HG03432 (cell line): ENCODE measurements around the gene HIF3A.

ENCODE experiments used
- ATAC-seq: cut with Tn5 transposase; IDR thresholded peaks from one replicate; pipeline ENCODE4 v1.9.1; 2021; ENCODE audit warnings: mild to moderate bottlenecking, moderate library complexity; ENCODE audit not compliant: unreplicated experiment

The HIF3A gene

GRCh38 chr19:46324277-46324676 is 27.4 kb downstream of the HIF3A start:
- no peak for ATAC-seq

DNA sequence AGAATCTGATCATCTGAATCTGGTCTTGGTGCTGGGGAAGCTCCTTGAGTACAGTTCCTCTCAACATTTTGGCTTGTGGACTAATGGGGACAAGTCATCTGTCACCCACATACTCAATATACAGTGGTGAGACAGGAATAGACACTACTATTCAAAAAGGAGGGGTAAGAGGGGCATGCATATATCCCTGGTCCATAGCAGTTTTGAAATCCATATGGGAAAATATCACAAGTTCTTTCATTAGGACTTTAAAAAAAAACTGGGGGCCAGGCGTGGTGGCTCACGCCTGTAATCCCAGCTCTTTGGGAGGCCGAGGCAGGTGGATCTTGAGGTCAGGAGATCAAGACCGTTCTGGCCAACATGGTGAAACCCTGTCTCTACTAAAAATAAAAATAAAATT is 29.8 kb downstream of the HIF3A start:
- ATAC-seq, result no peak

DNA sequence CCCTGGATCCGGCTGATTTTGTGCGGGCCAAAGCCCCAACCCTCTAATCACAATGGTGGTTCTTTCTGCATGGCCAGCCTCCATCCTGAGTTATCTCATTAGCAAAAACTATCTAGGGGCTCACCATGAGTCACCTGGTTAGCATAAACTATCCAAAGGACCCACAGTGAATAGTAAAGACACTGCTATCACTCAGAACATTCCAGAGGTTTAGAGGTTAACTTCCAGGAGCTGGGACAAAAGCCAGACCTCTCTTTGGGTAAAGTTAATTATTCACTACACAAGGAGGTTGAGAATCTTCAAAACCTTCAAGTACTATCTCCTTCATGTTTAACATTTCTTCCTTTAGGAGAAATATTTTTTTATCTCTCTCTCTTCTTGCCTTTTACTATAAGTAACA is 31.2 kb downstream of the HIF3A start:
- no peak for ATAC-seq

DNA sequence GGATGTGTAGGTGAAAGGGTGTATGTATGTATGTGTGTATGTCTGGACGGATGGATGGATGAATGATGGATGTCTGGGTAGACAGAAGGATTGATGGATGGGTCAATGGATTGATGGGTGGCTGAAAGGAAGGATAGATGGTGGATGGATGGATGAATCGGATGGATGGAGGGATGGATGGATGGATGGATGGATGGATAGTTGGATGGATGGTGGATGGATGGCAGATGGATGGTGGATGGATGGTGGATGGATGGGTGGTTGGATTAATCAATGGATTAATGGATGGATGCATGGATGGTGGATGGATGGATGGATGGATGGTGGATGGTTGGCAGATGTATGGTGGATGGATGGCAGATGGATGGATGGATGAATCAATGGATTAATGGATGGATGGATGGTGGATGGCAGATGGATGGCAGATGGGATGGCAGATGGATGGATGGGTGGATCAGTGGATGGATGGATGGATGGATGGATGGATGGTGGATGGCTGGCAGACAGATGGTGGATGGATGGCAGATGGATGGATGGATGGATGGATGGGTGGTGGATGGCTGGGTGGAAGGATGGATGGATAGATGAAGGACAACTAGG is 33.6 kb downstream of the HIF3A start:
- no peak for ATAC-seq

DNA sequence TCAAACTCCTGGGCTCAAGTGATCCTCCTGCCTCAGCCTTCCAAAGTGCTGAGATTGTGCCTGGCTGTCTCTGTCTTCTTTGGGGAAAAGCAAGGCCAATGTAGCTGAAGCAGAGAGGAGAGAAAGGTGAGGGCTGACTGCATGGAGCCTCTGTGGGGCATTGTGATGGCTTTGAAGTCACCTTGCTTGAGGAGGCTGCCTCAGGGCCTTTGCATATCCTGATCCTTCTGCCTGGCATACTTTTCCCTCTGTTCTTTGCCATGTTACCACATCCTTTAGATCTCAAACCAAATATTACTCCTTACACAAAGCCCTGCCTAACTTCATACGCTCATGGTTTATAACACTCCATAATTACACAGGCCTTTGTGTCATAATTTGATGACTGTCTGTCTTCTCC is 40.6 kb downstream of the HIF3A start:
- no peak for ATAC-seq

DNA sequence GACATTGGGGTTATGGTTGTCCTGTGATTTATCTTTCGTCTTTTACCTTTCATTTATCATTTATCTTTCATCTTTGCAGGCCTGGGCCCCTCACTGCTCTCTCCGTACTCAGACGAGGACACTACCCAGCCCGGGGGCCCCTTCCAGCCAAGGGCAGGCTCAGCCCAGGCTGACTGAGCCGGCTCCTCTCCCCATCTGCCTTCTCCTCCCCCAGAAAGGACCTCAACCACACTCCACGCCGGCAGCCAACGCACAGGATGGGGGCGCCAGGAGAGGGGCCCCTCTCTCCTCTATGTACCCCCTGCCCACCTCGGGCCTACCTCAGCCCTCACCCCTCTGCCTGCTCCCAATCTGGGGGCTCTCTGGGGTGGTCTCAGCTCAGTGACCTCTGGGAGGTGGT is 42.6 kb downstream of the HIF3A start:
- no peak for ATAC-seq

GRCh38 chr19:46340051-46340659 is 43.3 kb downstream of the HIF3A start:
- ATAC-seq, result no peak

- ATAC-seq, result no peak
Observed at GRCh38 chr19:46341937-46342336, 45.1 kb downstream of the HIF3A start.

GRCh38 chr19:46344363-46344762 is 47.5 kb downstream of the HIF3A start:
- no peak for ATAC-seq

DNA sequence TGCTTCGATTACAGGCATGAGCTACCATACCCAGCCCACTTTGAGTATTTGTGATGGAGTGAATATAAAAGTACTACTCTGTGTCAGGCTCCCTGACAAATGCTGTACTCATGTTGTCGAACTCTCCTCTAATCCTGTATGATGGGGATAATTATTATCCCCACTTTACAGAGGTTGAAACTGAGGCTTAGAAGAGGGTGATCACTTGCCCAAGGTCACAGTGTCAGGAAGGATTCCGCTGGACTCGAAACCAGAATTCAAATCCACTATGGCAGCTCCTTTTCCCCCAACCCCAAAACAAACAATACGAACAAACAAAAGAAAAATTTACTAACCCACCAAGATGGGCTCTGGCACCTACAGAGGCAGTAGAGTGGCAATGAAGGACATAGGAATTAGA is 48.3 kb downstream of the HIF3A start:
- no peak for ATAC-seq

DNA sequence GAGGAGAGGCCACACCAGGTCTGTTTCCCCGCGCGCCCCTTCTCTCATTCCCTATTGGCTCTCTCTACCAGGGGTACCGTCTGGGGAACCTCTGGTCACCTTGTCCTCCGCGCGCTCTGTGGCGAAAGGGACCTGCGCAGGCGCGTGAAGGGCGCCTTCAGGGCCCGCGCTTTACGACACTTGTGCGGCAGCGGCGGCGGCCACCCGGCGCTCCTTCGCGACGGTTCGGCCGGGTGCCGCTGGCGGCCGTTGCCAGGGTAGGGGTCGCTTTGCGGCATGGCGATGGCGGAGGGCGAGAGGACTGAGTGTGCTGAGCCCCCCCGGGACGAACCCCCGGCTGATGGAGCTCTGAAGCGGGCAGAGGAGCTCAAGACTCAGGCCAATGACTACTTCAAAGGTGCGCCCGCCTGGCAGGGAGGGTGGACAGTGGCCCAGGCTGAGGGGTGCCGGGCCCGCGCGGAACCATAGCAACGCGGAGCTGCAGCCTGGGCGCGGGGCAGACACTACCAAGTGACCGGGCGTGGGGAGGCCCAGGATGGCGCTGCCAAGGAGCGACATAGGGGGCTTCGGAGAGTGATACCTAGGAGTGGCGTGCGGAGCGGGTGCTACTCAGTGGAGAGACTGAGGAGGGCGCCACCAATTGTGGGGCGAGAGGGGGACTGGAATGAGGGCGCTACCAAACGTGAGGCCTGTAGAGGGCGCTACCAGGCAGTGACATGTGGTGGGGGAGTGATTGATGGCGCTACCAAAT is 50.2 kb downstream of the HIF3A start, which contains the start of gene PPP5C:
TSS of gene PPP5C (plus strand) at position 267 of the 751 bp plus-strand sequence. CDS start at position 277, 10 bp downstream.
- ATAC-seq, result peak; percentile 72

DNA sequence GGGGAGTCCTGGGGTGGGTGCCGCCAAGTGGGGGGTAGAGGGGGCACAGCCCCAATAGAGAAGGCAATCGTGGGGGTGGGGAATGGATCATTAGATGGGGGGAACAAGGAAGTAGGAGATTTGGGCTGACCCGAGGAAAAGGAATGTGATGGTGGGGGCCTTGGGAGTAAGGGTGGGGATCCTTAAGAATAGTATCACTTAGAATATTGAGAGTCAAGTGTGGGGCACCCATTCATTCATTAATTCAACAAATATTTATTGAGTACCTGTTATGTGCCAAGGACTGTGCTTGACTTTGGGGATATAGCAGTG is 50.7 kb downstream of the HIF3A start:
- no peak for ATAC-seq

DNA sequence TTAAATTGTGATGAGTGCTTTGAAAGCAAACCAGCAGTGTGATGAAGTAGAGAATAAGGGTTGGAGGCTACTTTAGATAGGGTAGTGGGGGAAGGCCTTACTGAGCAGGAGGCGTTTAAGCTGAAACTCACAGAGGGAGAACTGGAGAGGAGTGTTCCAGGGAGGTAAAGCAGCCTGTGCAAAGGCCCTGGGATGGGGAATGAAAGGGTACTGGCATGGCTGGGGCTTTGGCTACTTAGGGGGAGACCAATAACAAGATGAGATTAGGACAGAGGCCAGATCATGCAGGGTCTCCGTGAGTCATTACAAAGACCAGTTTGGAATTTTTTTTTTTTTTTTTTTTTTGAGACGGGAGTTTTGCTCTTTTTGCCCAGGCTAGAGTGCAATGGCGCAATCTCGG is 51.1 kb downstream of the HIF3A start:
- no peak for ATAC-seq

DNA sequence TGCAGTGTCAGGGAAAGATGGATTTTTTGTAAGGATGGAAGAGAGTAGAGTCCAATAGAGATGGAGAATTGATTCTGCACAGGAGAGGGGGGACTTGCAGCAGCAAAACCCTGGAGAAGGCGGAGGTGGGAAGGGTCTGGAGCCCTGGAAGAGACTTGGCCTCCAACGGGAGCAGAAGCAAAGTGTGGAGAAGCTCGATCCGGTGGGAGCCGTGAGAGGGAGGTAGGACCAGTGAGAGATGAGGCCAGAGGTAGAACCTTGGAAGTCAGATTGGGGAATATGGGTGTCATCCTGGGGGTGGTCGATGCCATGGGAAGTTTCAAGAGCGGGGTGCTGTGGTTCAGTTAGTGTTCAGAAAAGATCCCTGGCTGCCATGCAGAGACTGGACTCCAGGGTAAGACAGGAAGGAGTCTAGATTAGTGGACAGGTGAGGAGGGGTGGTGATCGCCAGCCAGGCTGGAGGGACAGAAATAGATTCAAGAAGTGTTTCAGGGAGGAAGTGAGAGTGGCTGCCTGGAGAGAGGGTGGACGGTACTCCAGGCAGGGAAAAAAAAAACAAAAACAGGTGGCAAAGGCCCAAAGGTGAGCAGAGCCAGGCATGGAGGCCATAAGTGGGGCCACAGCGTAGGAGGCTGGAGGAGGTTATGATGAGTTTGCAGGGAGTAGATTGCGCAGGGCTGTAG is 52.6 kb downstream of the HIF3A start:
- no peak for ATAC-seq

DNA sequence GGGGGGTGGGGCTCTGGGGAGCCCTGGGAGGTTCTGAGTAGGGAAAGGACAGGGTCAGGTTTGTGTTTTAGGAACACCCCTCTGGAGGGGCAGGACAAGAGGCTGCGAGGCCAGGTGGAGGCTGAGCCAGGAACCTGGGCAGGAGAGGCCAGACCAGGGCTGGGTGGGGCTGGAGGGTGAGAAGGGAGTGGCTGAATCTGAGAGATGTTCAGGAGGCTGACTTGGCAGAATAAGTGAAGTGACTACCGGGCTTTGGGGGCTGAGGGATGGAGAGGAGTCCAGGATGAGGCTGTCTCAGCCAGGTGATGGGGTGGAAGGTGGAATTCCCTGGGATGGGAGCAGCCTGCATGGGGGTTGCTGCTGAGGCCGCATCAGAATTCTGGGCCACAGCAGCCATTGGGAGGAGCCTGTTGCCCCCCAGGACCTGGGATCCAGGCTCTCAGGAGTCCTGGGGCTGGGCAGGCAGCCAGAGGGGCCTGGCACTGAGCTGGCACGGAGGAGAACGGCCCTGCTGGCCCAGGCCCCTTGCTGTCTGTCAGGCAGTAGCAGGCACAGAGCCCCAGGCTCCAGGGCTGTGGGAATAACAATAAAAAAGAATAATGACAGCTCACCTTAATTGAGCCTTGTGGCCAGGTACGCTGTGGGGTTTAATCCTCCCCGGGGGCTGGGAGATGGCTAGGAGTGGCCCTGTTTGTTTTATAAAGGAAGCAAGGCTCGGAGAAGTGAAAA is 53.4 kb downstream of the HIF3A start:
- ATAC-seq, result no peak

DNA sequence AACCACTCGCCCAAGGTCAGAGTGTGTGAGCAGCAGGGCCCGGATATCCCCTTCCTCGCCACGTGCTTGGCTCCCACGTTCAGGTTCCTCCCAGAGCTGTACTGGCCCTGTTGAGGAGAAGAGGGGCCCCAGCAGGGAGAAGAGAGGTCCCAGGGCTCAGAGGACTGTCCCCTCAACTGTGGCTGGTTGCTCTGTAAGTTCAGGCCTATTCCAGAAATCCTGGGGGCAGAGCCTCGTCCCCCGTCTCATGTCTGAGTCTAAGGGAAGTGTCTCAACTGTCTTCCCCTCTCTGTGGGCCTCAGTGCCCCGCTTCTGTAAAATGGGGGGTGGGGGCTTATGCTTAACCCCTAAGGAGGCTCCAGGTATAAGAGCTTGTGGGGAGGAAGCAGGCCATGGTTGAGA is 53.9 kb downstream of the HIF3A start:
- no peak for ATAC-seq

DNA sequence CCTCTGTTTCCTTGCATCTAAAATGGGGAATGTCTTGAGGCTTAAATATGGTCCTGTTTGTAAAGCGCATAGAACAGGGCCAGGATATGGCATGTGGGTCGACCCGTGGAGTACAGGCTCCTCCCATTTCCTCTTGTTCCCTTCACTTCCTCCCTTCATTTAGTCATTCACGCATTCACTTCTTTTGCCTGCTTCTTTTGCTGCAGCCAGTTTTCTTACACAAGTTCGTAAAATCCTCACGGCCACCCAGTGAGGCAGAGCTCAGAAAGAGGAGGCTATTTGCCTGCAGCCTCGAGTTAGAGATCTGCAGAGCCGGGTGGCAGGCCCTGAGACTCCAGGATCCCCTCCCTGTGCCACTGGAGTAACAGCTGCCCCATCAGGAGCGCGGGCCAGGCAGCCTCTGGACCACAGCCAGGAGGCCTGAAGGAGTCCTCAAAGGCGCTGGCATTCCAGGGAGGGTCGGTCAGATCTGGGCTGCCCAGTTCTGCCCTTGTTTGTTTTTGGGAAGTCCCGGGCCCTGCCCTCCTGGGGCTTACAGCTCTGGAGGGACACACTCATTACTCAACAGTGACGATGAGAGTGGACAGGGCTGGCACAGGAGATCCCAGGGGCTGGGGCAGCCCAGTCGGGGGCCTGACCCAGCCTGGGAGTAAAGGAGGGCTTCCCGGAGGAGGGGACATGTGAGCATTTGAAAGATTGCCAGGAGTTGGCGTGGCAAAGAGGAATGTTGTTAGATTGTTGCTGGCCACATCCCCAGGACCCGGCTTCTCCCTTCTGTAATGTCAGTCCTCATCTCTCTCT is 54.6 kb downstream of the HIF3A start:
- ATAC-seq, result no peak

GRCh38 chr19:46353730-46354528 is 57.1 kb downstream of the HIF3A start:
- ATAC-seq, result no peak
